Measurements from ENCODE around the gene ABHD1.

ABHD1 gene

GRCh38 chr2:27136751-27137150, 13.1 kb downstream of the ABHD1 start:
- DNase-seq (ENCODE audit: low spot score), result no peak

DNA sequence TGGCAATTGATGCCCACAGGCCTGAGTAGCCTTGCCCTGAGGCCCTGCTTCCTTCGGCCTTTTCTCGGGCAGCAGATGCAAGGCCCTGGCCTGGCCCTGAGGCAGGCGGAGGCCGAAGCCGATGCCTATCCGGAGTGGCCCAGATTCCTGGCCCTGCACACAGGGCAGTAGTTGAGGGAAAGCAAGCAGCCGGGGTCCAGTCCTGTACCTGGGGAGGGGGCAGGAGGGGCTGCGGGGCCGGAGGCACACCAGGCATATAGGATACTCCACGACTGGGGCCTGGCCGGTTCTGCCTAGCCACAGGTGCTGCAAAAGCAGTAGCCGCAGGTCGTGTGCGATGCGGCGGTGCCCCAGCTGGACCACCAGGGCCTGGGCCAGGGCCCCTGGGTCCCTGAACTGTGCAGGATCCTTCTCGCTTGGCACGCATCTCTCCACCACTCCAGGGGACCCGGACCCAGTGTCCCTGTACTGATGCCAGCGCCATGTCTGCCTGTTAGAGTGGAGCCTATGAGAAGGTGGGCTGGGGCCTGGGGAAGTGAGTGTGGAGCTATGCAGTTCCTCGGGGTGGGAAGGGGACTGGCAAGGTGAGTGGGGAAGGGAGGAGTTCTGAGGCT, 13.8 kb downstream of the ABHD1 start:
- no peak for DNase-seq (ENCODE audit: low spot score)

GRCh38 chr2:27138111-27138510, 14.5 kb downstream of the ABHD1 start:
- DNase-seq (ENCODE audit: low spot score), result no peak

DNA sequence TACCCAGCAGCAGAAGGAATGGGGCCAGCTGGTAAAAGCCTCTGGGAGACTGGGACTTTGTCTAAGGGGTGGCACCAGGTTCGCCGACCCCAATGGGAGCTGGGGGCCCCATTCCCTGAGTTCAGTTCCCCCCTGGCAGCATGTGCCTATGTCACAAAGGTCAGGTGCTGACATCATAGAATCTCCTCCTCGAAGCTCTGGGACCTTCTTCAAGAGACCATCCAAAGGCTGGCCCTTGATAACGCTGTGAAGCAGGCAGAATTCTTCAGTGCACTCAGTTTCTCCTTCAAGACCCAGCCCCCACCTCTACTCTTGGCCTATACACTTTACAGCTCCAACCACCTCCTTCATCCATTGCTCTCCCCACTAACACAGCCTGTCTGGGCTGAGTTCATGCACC, 15.7 kb downstream of the ABHD1 start, which contains the start of gene PRR30:
PRR30 (minus strand) TSS at position 101 of the 400 bp plus-strand sequence. CDS start 1,081 bp downstream, outside the sequence.
- no peak for DNase-seq (ENCODE audit: low spot score)

DNA sequence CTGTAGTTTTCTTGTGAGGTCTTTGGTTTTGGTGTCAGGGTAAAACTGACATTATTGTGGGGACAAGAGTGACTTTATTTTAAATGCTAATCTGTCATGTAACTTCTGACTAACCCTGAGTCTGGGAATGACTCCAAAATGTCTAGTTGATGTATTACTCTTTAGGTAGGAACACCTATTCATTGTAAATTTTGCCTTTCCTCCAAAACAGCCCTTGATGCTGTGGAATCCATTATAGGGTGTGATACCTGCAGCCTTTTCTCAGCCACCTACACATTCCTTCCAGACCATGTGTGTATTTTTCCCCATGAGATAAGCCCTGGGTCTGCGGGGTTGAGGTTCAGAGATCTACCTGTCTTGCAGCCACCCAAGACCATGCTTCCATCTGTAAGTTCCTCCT, 19.7 kb downstream of the ABHD1 start:
- no peak for DNase-seq (ENCODE audit: low spot score)

GRCh38 chr2:27145682-27146081, 22.1 kb downstream of the ABHD1 start:
- DNase-seq (ENCODE audit: low spot score), result no peak

DNA sequence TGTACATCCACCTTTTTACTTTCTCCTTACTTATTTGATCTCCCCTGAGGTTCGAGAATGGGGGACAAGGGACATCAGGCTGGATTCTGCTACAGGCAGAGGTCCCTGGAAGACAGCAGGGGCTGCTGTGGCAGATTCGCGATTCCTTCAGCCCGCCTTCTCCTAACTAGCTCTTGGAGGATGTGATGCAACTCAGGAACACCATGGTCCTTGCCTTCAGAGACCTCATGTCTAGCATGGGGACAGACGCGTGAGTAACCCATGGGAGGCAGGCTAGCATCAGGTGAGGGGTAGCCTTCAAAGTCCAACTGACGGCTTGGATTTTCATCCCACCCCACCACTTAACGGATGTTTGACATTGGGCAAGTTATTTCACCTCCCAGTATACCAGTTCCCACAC, 24.3 kb downstream of the ABHD1 start:
- no peak for DNase-seq (ENCODE audit: low spot score)

GRCh38 chr2:27148801-27149439, 25.3 kb downstream of the ABHD1 start, which contains the start of gene TCF23:
TSS of gene TCF23 (plus strand) at chr2:27149004. CDS start at chr2:27149134, 130 bp downstream.
- DNase-seq (ENCODE audit: low spot score), result no peak

DNA sequence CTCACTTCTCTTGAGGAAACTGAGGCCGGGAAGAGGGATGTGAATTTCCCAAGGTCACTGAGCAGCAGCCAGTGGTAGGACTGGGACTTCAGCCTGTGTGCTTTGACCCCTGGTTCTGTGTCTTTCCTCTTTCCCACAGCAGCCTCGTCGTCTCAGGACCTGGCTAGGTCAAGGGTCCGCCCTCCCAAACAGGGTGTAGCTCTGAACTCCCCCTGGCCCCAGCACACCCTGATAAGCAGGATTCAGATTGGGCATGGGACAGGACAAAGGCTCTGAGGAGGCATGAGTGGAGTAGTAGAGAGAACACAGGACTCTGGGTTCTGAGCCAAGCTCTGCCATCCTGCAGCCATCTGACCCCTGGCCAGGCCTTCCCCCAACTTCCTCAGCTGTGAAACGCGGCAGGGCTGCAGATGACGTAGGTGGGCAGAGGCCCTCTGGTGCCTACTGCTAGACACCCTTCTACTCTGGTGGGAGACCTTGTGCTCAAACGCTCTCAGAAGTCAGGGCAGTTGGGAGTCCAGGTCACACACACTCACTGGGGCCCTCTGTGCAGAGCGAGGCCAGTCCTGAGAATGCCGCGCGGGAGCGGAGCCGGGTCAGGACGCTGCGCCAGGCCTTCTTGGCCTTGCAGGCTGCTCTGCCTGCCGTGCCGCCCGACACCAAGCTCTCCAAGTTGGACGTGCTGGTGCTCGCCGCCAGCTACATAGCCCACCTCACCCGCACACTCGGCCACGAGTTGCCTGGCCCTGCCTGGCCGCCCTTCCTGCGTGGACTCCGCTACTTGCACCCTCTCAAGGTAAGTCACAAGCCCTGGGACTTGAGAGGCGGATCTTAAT, 26.2 kb downstream of the ABHD1 start:
- no peak for DNase-seq (ENCODE audit: low spot score)

DNA sequence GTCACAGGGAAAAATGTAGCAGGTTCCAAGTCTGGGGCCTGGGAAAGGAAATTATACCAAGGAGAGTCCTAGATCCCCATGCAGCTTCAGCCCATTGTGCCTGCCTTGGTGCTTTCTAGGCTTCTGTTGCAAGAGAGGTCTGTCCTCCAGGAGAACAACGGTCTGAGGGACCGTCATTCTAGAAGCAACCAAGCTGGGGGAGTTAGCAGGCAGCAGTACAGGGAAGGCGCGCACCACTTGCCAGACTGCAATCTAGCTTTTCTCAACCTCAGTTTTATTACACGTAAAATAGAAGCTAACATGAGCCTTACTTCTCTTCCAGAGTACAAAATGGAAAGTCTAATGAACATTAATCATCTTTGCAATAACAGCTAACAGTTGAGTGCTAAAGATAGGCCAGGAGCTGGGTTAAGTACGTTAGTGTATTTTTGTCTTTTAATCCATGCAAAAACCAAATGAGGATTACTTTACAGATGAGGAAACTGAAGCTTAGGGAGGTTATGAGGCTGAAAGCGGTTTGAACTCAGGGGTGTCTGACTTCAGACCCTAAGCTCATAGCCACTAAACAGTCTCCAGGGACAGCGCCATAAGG, 27.1 kb downstream of the ABHD1 start:
- DNase-seq (ENCODE audit: low spot score), result no peak

- DNase-seq (ENCODE audit: low spot score), result no peak
These were observed 28.6 kb downstream of the ABHD1 start for GRCh38 chr2:27152102-27152795.

- DNase-seq (ENCODE audit: low spot score), result no peak
These were observed 29.3 kb downstream of the ABHD1 start for GRCh38 chr2:27152796-27153464.

DNA sequence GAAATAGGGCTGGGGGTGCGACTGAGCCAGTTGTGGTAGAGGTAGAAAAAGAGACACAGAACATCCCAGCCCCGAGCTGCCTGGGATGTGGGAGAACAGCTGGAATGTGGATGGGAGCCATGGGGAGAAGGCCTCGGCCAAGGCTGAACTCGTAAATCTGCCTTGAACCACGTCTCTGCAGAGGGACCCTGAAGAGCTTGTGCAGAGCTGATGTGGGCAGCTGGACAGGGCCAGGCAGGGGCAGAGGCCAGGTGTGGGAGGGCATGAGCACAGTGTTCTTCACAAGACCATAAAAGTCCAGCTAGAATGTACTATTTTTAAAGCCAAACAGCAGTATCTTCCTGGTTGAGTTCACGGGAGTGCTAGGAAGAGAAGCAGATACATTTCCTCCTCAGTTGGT, 30.9 kb downstream of the ABHD1 start:
- DNase-seq (ENCODE audit: low spot score), result no peak

DNA sequence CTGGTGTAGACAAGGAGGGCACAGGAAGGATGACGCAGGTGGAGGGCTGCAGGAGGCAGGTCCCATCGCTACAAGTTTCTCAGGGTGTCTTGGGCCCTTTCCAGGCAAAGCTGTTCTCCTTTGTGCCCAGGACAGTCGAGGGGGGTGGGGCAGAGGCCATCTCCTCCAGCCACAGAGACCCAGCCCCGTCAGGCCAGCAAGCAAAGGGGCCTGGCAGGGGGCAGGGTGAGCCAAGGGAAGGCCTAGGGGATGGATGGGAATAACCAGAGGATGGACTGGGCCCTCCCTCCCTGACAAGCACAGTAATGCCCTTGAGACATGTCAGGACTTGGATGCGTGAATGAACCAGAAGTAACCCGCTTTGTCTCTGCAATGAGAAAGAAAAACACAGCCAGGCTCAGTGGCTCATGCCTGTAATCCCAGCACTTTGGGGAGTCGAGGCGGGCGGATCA, 31.5 kb downstream of the ABHD1 start:
- DNase-seq (ENCODE audit: low spot score), result no peak

GRCh38 chr2:27158468-27158867, 34.9 kb downstream of the ABHD1 start:
- no peak for DNase-seq (ENCODE audit: low spot score)

DNA sequence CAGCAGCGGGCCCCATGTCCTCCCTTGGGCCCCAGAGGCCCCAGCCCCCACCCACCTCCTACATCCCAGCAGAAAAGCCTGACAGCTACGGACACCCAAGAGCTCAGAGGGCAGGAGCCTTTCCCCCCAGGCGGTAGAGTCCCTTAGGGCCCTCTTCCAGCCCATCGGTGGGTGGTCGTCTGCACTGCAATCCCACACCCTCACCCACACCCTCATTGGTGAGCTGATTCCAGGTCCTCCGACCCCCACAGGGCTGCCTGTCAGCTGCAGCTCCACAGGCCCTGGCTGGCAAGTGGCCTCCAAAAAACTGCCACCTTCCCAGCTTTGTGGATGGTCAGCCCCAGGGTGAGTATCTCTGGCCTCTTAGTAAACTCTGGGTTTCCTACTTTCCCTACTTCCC, 35.7 kb downstream of the ABHD1 start:
- no peak for DNase-seq (ENCODE audit: low spot score)

- DNase-seq (ENCODE audit: low spot score), result no peak
These were observed 36.6 kb downstream of the ABHD1 start for GRCh38 chr2:27160191-27160590.

DNA sequence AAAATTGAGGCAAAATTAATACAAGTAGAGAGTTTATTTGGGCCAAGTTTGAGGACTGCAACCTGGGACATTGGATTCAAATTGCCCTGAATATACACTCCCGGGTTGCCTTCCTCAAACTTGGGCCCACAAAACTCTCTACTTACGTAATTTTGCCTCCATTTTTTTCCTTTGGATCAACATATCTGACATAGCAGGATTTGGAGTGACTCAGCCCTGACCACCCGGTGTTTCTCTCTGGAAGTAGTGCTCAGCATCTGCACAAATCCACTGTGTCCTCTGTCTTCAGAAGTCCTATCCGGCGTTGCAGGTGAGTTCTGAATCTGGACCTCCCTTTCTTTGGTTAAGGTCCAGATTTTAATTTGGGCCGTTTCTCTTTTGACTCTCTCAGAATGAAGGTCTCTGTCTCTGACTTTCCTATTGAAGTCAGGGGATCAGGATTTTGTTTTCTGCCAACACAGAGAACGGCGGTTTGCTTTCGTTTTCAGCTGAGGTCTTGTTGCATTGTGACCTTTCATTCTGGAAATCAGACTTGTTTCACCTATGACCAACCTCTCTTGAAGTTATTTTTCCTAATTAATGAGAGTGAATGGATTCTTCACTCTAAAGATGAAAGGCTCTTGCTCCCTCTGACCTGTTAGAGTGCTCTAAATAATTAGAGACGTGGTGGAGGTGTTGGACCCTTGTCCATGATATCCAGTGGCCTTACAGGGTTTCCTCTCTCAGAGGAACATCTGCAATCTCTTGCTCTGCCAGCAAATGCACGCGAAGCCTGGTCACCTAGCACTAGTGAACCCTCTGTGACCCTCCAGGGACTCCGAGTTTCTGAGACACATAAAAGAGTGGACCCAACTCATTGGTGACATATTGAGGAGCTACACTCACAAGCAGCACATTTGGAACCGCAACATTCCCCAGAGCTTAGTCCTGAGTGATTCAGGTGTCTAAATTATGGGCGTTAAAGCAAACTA, 38.8 kb downstream of the ABHD1 start:
- DNase-seq (ENCODE audit: low spot score), result no peak

DNA sequence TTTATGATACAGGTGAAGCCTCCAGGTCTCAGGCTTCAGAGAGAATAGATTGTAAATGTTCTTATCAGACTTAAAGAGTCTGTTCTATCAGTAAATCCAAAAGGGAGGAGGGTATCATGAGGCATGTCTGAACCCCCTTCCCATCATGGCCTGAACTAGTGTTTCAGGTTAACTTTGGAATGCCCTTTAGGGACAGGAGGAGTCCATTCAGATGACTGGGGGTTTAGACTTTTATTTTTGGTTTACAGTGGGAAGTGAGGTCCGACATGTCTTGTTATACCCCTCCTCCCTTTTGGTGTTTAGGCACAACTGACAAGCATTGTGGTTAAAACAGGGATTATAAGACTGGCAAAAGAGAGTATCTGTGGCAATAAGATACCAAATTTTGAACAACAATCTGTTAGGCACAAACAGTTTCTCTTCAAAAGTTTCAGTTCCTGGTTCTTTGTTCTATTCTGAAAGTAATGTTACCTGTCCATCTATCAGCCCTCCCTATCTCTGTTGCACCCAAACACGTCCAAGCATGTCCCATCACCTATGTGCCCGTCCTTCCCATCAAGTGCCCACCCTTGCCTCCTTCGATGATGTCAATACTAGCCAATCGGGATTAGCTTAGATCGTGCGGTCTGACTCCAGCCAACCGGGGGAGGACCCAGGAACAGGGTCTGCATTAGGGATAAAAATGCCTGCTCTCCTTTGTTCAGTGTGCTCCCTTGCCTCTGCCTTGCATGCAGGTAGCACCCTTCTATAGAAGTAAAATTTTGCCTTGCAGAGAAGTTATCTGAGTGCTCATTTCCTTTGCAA, 41.5 kb downstream of the ABHD1 start:
- DNase-seq (ENCODE audit: low spot score), result no peak
